Pancreas (tissue), 10 donors: ENCODE results near the gene TPSD1. TPM values are rescaled to one million over a fixed set of nuclear protein-coding genes. Genes with fewer than 3 reads are reported as not detected.
"Not testable (repeated sequence)": the region's sequence is repeated elsewhere in the genome, so short reads cannot be mapped to it uniquely, and the experiment has no call there.

Experiments
- ATAC-seq, 4 donors: fragments of 200-7000 bp; cut with Tn5 transposase; one replicate each; pipeline versions ENCODE4 v1.8.0 to v1.9.1; 2020; ENCODE audit warnings: mild to moderate bottlenecking in 4 of 4, moderate library complexity in 4 of 4
- DNase-seq, 6 donors: peaks; one replicate each; pipeline ENCODE4 v3.0.0-alpha.2; 2020
- FAIRE-seq: peaks from 2 replicates; lab custom pipeline; 2012; peaks lifted over from hg19 to GRCh38; lab: Jason Lieb, UNC
- H3K27ac ChIP-seq, 4 donors: fragments of 200-600 bp; sonication (generic); 1 replicate in 3 of 4; 2 replicates in 1 of 4; pipeline versions ENCODE4 v1.5.0 to v1.8.0; 2020
- H3K27me3 ChIP-seq, 4 donors: fragments of 200-600 bp; one replicate each; pipeline ENCODE4 v1.8.0; 2021
- H3K36me3 ChIP-seq, 3 donors: fragments of 200-600 bp; sonication (generic) in 1 of 3; one replicate each; pipeline versions ENCODE4 v1.5.0 to v1.8.0; 2020 to 2021
- H3K4me1 ChIP-seq, 3 donors: fragments of 200-600 bp; one replicate each; pipeline ENCODE4 v1.8.0; 2021
- H3K4me3 ChIP-seq, 4 donors: fragments of 200-600 bp; sonication (generic) in 2 of 4; one replicate each; pipeline versions ENCODE4 v1.5.0 to v1.8.0; 2020 to 2021
- H3K9me3 ChIP-seq, 4 donors: fragments of 200-600 bp; one replicate each; pipeline ENCODE4 v1.8.0; 2021
- CTCF ChIP-seq, 4 donors: fragments of 200-600 bp; sonication (generic) in 3 of 4; IDR thresholded peaks; one replicate each; pipeline versions ENCODE4 v1.5.0 to v1.8.0; 2021; ENCODE audit warnings: antibody characterized with exemption in 4 of 4
- WGBS, 2 donors: extraction: QIAGEN DNeasy Blood & Tissue Kit; methylation state at CpG; one replicate each; pipeline ENCODE4 v1.1.7; 2013; 5-methylcytosine and 5-hydroxymethylcytosine counted together
- intact Hi-C, 3 donors: fragments of 100-400 bp; cut with DNase I; formaldehyde crosslinking; loops; one replicate each; pipeline versions ENCODE4 v1.11.1 to v1.14.2; 2022
- polyA plus RNA-seq, 2 donors: library from polyadenylated mRNA; stranded (reverse); fragments of 200-250 nt; gene quantifications; one replicate each; pipeline ENCODE4 v1.2.3, GENCODE V29; 2013
- total RNA-seq, 6 donors: library from RNA; stranded (reverse); fragmentation: NEBNext Ultra II Directional in 4 of 6; extraction: Animal tissue kit (Norgen Biotek cat#: 25700) in 4 of 6; gene quantifications; one replicate each; pipeline versions ENCODE4 v1.2.1 to v1.2.4, GENCODE V29; 2021 to 2023
- donor health status: healthy with polysubstance abuse.
- donor health status: DM: no; HTN: no; CAD: no; lungs with moderate emphysema.
- donor health status: DM: no; HTN: no; CAD: no.
- donor health status: control.
- donor health status: control.
- donor health status: Bipolar disorder and iron deficiency.
- donor health status: DM: yes; HTN: yes; CAD: no.
- donor health status: DM: no; HTN: no; CAD: no.
- donor health status: DM: no; HTN: no; CAD: no.
- donor health status: DM: yes; HTN: yes; CAD: no.

TPSD1 gene
- total and polyA plus RNA-seq, 8 donors = 0.19 to 0.61 (median 0.26) TPM; not detected in 5

GRCh38 chr16:1293921-1294656, 38.2 kb downstream of the TPSD1 start:
- Histone ChIP-seq H3K9me3 (no peaks in the 10 kb centered on the region), H3K4me1 (peaks cover 0 to 11% (median 0%) of the 10 kb centered on the region in 3 donors), H3K36me3 (no peaks in the 10 kb centered on the region), H3K27me3 (no peaks in the 10 kb centered on the region), H3K4me3 (no peak overlapping the region), H3K27ac (no peak overlapping the region)
- ATAC-seq (no peak), FAIRE-seq (no peak), DNase-seq (no peak)
- TF ChIP-seq CTCF (IDR thresholded peaks at IDR 0.05) = no peak
- intact Hi-C loops = no loop called here
- 73 to 75% methylated on average over 11 of the region's 11 CpGs for whole genome bisulfite sequencing, 2 donors

- TF ChIP-seq CTCF (IDR thresholded peaks at IDR 0.05) = no peak
- no peaks in the 10 kb centered on the region for H3K36me3 ChIP-seq
Measured at GRCh38 chr16:1295465-1295864, 39.6 kb downstream of the TPSD1 start.

GRCh38 chr16:1296688-1297017, 40.8 kb downstream of the TPSD1 start:
- DNase-seq, FAIRE-seq, H3K27me3 ChIP-seq, H3K4me3 ChIP-seq, ATAC-seq, H3K36me3 ChIP-seq, intact Hi-C loops, H3K9me3 ChIP-seq: not testable (repeated sequence)
- Histone ChIP-seq H3K27ac (peak overlapping the region; percentile 29 to 90 (median 78)), H3K4me1 (peaks cover 4 to 24% (median 9%) of the 10 kb centered on the region in 3 donors)
- WGBS, 2 donors = 68 to 82% methylated on average over 8 of the region's 8 CpGs

More at GRCh38 chr16:1295465-1295864, 39.6 kb downstream of the TPSD1 start:
- Histone ChIP-seq H3K4me1 (peaks cover 0 to 21% (median 3%) of the 10 kb centered on the region in 3 donors), H3K4me3 (no peak overlapping the region), H3K9me3 (no peaks in the 10 kb centered on the region), H3K27ac (no peak overlapping the region), H3K27me3 (no peaks in the 10 kb centered on the region)
- ATAC-seq = no peak
- 78 to 82% methylated on average over 5 of the region's 5 CpGs for WGBS, 2 donors
- FAIRE-seq = no peak
- no peak for DNase-seq
- intact Hi-C loops = no loop called here

GRCh38 chr16:1297018-1297696, 41.3 kb downstream of the TPSD1 start:
- DNase-seq = peak in 2 of 6 donors; percentile 52 to 61
- Histone ChIP-seq H3K4me3 (no peak overlapping the region), H3K36me3 (no peaks in the 10 kb centered on the region), H3K27ac (peak overlapping the region; percentile 29 to 90 (median 78)), H3K9me3 (no peaks in the 10 kb centered on the region), H3K4me1 (peaks cover 4 to 24% (median 9%) of the 10 kb centered on the region in 3 donors), H3K27me3 (no peaks in the 10 kb centered on the region)
- ATAC-seq = peak; percentile 54 to 73 (median 60)
- no peak for FAIRE-seq
- intact Hi-C loops = no loop called here
- WGBS, 2 donors = 9 to 15% methylated on average over 6 of the region's 6 CpGs
- TF ChIP-seq CTCF (IDR thresholded peaks at IDR 0.05) = no peak

GRCh38 chr16:1298406-1298805, 42.5 kb downstream of the TPSD1 start:
- no peaks in the 10 kb centered on the region for H3K9me3 ChIP-seq
- 92 to 95% methylated on average over 14 of the region's 14 CpGs for WGBS, 2 donors
- peak overlapping the region in 2 of 4 donors; percentile 38 to 40 for H3K4me3 ChIP-seq
- peaks cover 4 to 24% (median 9%) of the 10 kb centered on the region in 3 donors for H3K4me1 ChIP-seq
- FAIRE-seq (no peak), ATAC-seq (no peak), DNase-seq (no peak)
- intact Hi-C loops = no loop called here
- no peaks in the 10 kb centered on the region for H3K27me3 ChIP-seq
- no peaks in the 10 kb centered on the region for H3K36me3 ChIP-seq
- TF ChIP-seq CTCF (IDR thresholded peaks at IDR 0.05) = no peak
- H3K27ac ChIP-seq = peak overlapping the region in 2 of 4 donors; percentile 84 to 90
